HG02885 (cell line): ENCODE measurements around the gene BRINP1.

Experiments
- ATAC-seq: cut with Tn5 transposase; IDR thresholded peaks from one replicate; pipeline ENCODE4 v1.9.1; 2021; ENCODE audit warnings: mild to moderate bottlenecking; ENCODE audit not compliant: unreplicated experiment, poor library complexity

BRINP1 gene, protein sequence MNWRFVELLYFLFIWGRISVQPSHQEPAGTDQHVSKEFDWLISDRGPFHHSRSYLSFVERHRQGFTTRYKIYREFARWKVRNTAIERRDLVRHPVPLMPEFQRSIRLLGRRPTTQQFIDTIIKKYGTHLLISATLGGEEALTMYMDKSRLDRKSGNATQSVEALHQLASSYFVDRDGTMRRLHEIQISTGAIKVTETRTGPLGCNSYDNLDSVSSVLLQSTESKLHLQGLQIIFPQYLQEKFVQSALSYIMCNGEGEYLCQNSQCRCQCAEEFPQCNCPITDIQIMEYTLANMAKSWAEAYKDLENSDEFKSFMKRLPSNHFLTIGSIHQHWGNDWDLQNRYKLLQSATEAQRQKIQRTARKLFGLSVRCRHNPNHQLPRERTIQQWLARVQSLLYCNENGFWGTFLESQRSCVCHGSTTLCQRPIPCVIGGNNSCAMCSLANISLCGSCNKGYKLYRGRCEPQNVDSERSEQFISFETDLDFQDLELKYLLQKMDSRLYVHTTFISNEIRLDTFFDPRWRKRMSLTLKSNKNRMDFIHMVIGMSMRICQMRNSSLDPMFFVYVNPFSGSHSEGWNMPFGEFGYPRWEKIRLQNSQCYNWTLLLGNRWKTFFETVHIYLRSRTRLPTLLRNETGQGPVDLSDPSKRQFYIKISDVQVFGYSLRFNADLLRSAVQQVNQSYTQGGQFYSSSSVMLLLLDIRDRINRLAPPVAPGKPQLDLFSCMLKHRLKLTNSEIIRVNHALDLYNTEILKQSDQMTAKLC

DNA sequence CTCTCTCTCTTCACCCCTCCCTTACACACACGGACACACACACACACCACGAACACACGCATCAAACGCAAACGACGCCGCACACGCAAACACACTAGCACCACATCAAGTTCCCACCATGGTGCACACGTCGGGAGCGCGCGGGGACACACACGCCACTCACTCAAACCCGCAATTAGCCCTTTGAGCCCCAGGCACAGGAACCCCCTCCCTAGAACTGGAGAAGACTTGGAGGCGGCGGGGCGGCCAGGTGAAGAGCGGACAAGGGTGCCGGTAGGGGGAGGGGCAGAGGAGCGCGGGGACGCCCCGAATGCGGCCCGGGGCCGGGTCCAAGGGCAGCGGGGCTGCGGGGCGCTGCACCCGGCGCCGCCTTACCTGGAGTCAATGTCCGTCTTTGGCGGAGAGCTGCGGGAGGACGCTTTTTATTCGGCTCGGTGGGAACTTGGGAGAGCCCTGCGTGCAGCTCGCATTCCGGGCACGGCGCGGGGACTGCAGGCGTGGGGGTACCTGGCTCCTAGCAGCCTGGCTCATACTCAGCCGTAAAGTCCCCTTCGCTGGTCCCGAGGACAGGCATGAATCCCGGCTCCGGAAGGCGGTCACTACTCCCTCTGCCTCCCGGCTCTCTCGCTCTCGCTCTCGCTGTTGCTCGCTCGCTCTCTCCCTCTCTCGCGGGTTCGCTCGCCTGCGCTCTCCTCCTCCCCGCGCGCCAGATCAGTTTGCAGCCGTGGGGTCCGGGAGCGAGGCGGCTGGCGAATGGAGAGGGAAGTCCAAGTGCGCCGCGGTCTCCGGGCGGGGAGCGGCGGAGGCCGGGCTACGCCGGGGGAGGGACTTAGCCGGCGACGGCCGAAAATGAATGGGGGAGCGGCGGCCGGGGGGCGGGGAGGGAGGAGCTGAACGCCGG lies at the start of gene BRINP1:
Gene BRINP1 (minus strand): TSS at position 755 of the 901 bp plus-strand sequence. CDS start 56,080 bp downstream, outside the sequence.
- ATAC-seq = no peak

DNA sequence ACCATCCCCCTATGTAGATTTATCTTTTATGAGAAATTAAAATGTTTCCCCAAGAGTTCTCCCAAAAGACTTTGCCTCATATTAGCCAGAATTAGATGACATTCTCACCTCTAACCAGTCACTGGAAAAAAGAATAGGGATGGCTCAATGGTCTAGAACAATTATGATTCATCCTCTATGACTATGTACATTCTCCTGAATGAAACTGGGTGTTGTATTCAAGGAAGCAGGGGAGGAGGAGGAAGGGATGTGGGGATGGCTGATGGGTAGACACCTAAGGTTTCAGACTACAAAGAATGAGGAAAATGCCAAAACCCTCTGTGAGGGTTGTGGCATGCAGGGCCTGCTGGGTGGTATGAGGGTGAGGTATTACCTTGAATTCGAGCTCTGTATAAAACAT lies 49.5 kb upstream of the BRINP1 start:
- ATAC-seq = no peak

DNA sequence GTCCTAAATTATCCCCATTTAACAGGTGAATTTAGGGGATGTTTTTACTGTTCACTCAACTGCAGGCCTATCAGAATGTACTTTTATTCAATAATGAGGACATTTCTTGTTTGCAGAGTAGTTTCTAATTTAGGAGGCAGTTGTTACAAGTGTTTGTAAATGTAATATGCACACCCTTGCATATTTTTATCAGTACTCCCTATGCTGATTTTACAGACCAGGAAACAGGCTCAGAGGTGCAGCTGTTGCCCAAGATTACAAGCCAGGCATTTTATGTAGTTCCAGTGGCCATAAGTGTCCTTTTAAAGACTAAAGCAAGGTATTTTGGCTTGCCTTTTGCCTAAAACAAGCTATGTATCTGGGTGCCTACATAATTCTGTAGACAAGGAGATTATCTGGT lies 47.6 kb upstream of the BRINP1 start:
- no peak for ATAC-seq

DNA sequence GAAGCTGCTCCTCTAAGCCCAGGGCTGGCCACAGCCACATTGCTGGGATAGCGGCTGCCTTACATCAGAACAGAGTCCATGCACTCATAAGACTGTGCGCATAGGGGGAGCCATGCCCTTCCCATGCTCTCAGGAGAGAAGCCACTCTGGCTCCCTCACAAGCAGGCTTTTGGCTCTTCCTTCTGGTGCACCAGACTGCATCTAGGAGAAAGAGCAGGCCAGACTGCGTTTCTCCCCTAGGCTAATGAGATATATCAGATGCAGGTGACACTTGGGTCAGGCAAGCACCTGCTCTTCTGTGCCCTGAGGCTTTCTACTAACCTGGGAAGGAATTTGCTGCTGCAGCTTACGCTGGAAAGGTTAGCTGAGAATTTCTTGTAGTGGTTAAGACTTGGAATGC lies 43.2 kb upstream of the BRINP1 start:
- ATAC-seq = no peak

DNA sequence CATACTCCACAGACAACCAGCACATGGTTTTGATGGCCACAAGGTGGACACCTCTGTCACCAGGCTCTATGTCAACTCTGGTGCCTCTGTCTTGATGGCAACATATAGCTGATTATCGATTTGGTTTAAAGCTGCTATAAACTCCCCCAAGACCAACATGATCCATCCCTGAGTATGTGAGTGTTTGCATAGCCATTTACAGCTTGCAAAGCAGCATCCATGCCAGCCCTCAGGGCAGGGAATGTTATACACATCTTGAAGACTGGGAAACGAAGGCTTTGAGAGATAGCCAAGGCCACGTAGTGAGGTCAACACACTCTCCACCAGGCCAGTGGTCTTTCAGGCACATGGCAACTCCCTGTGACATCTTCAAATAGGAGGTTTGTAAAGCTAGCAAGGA lies 40.3 kb upstream of the BRINP1 start:
- no peak for ATAC-seq

DNA sequence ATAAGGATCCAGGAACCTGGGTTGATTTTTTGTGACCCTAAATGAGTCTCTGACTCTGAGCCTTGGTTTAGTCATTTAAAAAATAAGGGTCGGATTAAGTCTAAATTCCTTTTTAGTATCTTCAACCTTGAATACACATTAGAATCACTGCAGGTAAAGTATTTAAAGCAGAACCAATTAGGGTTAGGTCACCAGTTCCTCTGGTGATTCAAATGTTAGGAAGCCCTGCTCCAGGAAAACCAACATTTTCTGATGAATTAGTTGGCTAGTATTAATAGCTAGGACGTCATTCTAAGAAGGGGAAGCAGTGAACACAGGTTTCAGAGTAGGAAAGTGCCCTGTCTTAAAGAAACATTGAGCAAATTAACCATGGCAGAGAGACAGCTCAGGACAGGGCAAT lies 31.4 kb upstream of the BRINP1 start:
- ATAC-seq = no peak

DNA sequence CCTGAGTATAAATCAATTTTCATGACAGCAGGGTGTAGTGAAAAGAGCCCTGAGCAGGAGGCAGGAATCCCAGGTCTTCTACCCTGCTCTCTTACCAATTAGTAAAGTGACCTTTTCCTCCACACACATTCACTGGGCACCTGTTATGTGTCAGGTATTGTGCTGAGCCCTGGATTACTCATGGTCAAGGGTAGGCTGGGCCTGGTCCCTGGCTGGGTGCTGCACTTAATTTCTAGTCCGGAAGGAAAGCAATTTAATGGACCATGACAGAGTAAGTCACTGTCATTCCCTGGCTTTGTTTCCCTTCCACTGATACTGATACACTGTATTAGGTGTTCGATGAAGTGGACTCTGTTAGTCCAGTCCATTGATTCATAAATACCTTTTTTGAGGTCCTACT lies 29.1 kb upstream of the BRINP1 start:
- no peak for ATAC-seq

DNA sequence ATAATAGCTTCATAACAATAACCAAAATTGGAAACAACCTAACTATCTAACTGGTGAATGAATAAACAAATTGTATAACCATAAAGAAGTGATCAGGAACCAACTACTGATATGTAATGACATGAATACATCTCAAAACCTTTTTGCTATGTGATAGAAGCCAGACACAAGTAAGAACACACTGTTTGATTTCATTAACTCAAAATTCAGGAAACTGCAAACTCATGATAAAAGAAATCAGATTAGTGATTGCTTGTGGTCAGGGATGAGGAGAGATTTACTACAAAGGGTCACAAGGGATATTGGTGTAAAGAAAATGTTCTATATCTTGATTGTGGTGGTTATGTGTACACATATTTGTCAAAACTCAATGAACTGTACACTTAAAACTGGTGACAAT lies 22.6 kb upstream of the BRINP1 start:
- ATAC-seq = no peak

DNA sequence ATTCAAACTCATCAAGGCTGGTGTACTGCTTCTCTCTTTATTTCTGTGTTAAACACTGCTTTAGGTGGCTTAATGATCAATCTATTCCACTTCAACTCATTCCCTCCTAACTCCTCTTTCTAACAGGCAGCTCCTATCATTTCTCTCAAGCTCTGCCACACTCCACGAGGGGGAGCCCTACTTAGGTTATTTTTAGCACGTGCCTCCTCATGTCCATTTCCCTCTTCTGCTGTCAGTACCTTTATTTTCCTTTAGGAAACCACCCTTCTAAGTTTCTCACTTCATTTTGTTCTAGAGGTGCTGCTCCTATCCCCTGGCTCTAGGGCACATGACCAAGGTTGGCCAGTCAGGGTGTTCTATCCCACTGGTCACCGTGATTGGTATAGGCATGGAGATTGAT lies 6.7 kb upstream of the BRINP1 start:
- ATAC-seq = no peak

DNA sequence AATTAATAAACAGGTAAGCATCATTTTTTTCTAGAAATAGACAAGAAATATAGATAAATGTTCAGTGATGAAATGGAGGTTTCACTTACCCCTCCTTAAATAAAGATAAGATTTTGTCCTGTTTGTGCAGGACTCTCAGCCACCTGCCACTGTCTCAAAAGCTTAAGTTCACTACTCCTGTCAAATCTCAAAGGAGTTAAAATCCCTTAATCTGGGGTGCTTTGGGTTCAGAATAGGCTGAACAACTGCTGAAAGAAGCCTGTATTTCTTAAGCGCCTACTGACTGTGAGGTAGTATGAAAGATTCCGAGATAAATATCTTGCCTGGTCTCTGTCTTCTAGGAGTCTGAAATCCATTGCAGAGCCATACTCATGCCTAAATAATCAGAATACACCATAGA lies 3.7 kb upstream of the BRINP1 start:
- ATAC-seq = no peak

DNA sequence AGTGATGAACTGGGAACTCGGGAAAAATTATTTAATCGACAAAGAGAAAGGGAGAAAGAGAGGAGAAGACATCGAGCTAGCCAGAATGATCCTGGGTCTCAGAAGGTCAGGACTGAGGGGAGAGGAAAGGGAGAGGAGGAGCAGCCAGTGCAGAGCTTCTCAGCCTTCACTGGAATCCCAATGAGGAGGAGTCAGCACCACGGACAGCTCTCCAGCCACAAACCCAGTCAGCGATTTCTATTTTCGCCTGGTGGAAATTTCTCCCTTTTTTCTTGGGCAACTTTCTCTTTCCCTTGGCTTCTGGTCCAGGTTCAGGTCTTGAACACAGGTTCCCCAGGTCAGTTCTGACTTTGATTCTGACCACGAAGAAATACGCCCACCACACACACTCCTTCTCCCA lies 1.6 kb upstream of the BRINP1 start:
- no peak for ATAC-seq

DNA sequence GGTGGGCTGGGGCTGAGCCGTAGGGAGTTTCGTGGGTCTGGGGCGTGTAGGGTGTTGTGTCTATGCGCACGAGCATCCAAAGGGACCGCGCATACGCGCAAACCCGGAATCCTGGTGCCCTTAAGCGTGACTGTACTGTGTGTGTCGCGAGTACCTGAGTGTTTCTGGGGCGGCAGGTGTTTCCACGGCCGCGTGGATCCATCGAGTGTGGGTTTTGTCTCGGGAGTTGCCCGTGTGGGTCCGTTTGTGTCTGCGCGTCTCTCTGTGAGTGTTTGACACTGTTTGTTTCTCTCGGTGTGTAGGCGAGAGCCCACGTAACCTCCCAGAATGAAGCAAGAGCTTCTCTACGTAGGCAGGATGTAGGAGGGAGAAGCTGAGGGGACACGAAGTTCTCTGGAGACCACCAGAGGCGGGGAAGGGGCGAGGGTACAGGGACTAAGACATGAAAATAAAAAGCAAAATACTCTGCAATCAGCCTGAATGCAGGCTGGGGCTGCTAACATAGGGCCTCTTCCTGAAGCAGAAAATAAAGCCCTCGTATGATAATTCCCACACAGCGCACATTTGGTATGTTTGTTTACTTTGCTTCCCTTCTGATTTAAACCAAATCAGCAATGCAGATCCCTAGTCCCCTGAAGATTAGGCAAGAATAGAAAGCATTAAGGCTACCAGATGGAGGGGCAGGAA lies 588 bp upstream of the BRINP1 start:
- no peak for ATAC-seq

DNA sequence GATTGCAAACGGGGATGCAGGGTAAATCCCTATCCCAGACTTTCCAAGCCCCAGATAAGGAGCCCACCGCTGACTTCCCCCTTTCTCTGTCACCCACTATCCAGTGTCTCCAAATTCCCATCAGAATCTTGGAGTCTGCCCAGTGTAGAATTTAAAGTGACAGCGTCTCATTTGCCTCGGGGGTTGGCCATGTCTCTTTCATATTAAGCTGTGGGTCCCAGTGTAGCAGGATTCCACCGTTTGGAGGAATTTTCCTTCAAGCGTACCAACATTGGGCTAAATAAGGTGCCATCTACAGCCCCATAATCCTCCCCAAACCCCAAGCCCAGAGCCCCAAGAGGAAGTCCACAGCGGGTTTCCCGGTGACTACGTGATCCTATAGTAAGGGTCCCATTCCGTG lies 1.1 kb downstream of the BRINP1 start:
- no peak for ATAC-seq

DNA sequence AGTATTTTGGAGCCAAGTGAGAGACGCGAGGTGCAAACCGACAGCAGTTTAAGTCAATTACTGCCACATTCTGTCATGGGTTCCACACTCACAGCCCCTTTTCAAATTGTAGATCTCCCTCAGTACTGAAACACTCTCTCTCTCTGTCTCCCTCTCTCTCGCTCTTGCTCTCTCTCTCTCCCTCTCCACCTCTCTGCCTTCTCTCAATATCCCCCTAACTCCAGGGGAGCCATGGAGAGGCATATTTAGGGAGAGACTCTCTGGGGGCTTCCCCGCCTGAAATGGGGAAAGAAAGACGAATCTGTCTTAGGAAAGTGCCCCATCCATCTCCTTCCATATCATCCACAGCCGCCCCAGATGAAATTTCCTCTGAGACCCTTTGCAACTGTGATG lies 1.6 kb downstream of the BRINP1 start:
- no peak for ATAC-seq

DNA sequence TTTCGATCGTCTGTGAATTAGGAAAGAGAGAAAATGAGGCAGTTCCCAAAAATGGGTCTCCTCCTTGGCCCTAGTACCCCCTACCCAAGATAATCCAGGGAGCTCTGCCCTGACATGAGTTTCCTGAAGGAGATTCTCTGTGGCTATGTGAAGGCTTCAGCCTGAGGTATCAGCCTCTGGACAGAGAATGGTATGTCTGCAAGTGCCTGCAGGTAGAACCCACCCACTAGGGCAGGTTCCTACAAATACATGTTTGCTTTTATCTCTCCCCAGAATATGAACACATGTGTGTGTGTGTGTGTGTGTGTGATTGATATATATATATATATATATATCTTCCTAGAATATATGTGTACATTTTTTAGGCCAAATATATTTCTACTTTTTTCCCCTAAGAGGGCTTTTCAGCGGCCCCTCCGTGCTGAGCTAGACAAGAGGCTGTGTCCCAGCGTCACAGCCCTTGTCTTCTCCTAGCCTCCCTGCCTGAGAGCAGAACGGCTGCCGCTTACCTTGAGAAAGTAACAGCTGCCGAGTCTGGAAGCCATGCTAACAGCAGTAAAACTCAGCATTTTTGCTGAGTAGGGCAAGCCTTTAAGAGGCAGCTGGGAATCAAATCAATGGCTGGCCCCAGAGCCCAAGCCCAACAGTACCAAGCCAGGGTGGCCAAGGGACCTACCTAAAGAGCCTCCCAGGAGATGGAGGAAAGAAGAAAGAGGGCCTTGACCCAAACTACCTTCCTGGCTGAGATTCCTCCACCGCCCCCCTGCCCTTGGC lies 2.1 kb downstream of the BRINP1 start:
- ATAC-seq = no peak

DNA sequence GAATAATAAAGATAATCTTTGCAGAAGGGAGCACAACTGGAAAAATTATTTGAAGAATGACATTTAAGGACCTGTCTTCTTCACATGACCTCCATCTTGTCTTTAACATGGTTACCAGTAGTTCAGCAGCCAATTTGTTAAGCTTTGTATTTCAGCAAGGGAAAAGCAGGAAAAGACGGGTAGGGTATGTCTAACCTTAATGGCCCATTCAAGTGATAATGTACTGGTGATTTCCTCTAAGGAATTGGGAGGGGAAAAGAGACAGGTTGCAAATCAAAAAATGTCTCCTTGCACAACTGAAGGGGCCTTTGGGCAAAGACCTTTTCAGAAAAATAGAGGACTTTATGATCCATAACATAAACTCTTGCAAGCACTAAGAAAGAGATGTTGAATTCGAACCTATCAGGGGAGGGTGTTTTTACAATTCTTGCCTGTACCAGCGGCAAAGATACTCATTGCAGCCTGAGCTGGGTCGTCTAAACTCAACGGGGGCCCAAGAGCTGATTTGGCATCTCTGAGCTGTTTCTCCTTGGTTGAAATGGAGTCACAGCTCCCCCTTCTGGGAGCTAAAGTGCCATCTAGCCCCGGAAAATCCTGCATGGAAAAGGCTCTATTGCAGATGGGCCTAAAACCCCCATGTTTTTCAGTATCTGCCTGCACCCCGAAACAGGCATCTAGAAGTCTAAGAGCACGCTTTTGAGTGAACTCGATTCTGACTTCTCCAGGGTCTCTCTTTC lies 3.8 kb downstream of the BRINP1 start:
- no peak for ATAC-seq

DNA sequence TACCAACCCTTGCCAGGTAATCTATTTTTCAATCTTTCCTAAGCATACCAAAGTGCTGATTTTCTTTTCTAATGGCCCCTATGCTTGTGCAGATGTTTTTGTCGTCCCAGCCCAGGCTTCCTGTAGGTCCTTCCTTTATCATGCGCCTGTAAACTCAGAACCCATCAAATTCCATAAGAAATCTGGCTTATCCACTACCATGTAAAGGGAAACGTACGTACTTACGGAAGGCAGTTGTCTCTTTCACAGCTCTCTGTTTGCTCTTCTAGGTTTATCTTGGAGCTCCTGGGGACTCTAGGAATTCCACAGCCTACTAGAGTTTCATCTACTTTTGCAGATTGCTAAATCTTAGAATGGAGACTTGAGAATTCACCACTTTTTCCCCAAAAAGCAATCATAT lies 9.0 kb downstream of the BRINP1 start:
- ATAC-seq = no peak

DNA sequence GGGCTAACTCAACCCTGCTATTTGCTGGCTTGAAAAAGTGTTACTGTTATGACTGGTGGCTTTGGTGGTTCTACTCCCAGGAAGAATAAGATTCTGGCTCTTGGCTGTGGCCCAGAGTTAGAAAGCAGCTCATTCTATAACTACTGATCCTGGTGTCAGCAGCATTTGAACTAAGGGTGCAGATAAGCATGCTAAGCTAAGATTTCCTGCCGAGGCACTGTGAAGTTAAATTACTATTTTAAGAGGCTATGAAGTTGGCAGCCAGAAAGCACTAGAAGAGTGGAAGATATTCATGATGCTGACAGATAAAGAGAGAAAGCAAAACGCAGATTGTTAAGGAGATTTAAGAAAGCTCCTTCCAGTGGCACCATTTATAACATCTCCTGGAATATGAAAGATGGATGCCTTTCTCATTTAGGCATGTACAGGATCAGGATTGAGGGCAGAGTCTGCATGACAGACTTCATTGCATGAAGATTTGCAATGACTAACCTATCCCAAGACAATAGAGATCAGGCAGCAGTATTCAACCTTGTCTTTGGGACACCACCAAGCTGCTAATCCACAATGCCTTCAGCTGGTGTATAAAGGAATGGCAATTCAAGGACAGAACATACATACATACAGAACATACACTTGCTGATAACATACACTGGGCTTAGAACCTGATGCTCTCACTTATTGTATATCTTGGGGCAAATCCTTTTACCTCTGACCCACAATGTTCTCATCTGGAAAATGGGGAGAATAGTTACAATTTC lies 11.7 kb downstream of the BRINP1 start:
- no peak for ATAC-seq
